Testis (tissue), 2 donors: Measurements from ENCODE around the gene CA6.

ENCODE experiments used
- CTCF ChIP-seq, 3 experiments: fragments of 450-650 bp in 2 of 3; fragments of 200-600 bp in 1 of 3; sonication (generic) in 1 of 3; IDR thresholded peaks; one replicate each; pipeline ENCODE4 v1.5.1; 2016 to 2019; ENCODE audit warnings: antibody characterized with exemption in 3 of 3, mild to moderate bottlenecking in 2 of 3, moderate library complexity in 1 of 3
- POLR2A ChIP-seq: fragments of 450-650 bp; IDR thresholded peaks from one replicate; pipeline ENCODE4 v1.6.1; 2017; ENCODE audit warnings: antibody characterized with exemption, mild to moderate bottlenecking, moderate library complexity

- TF ChIP-seq CTCF (IDR thresholded peaks at IDR 0.05) (peak; percentile 68 to 86 (median 84)), POLR2A (no peak)
Observed at GRCh38 chr1:8987881-8988617, 42.4 kb downstream of the CA6 start.
